ENCODE results near the gene ZFR. TPM values are rescaled to one million over a fixed set of nuclear protein-coding genes. Genes with fewer than 3 reads are reported as not detected.
A peak's percentile ranks its signal among the peaks of the same experiment; 100 is the strongest.

The ZFR gene
- total RNA-seq, 1 donor from 2014 or later = 131 TPM

DNA sequence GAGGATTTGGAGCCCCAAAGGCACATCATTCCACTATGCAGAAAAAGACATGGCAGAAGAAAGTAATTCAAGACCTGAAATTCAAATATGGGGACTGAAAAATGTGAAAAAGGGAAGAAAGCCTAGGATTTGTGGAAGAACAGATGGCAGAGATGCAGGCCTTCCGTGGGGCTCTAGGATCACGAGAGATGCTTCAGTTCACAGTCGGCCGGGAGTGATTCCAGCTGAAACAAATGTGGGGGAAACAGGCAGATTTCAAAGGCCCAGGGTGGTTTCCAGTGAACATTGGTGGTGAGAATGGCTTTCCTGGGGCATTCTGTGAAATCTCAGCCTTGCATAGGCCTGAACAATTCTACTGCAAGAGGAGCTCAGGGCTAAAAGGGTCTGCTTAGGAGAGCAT is 34.6 kb upstream of the ZFR start:
- no peak overlapping the region for H3K4me3 Mint-ChIP-seq

DNA sequence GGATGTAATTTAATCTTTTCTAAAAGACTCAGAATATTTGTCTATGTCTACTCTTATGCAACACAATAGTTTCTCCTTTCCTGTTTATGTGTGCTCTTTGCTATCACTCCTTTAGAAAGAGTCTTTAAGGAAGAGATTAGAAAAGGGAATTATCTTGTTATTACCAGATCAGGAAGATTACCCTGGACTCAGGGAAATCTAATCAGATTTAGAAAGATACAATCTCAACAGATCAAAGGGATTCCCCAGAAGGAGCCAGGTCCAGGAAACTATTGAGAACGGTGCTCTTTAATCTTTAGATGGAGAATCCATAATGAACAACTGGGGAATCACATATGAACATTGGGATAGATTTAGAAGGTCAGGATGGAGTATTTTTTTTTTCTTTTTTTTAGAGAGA is 32.4 kb upstream of the ZFR start:
- Histone ChIP-seq H3K27ac (no peak overlapping the region), H3K36me3 (no peaks in the 10 kb centered on the region), H3F3A (ENCODE audit: low read depth) (peaks cover 7% of the 10 kb centered on the region), H3K4me2 (no peak overlapping the region), H3K27me3 (no peaks in the 10 kb centered on the region), H3K4me3 (no peak overlapping the region), H4K20me1 (ENCODE audit: low read depth) (no peaks in the 10 kb centered on the region), H2AFZ (replicated peaks) (no peak overlapping the region), H3K9ac (no peak overlapping the region), H3K4me1 (peaks cover 7% of the 10 kb centered on the region), H3K9me3 (ENCODE audit: low read depth) (no peaks in the 10 kb centered on the region), H3K79me2 (ENCODE audit: low read depth) (no peaks in the 10 kb centered on the region)
- Mint-ChIP-seq H3K27me3 (ENCODE audit: insufficient read depth, low read depth) (peaks cover 4% of the 10 kb centered on the region), H3K9me3 (peaks cover 2% of the 10 kb centered on the region), H3K4me1 (peaks cover 33% of the 10 kb centered on the region), H3K4me3 (peak overlapping the region; percentile 11), H3K27ac (peak overlapping the region; percentile 23), H3K36me3 (no peaks in the 10 kb centered on the region)
- DNase-seq (ENCODE audit: low spot score) = no peak
- no peak for TF ChIP-seq EZH2 (IDR thresholded peaks at IDR 0.05)
- TF ChIP-seq, protein P1, sequence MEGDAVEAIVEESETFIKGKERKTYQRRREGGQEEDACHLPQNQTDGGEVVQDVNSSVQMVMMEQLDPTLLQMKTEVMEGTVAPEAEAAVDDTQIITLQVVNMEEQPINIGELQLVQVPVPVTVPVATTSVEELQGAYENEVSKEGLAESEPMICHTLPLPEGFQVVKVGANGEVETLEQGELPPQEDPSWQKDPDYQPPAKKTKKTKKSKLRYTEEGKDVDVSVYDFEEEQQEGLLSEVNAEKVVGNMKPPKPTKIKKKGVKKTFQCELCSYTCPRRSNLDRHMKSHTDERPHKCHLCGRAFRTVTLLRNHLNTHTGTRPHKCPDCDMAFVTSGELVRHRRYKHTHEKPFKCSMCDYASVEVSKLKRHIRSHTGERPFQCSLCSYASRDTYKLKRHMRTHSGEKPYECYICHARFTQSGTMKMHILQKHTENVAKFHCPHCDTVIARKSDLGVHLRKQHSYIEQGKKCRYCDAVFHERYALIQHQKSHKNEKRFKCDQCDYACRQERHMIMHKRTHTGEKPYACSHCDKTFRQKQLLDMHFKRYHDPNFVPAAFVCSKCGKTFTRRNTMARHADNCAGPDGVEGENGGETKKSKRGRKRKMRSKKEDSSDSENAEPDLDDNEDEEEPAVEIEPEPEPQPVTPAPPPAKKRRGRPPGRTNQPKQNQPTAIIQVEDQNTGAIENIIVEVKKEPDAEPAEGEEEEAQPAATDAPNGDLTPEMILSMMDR (IDR thresholded peaks at IDR 0.05) = no peak
- no peak for TF ChIP-seq EZH2phosphoT487 (IDR thresholded peaks at IDR 0.05)

More for the DNA sequence above, 34.6 kb upstream of the ZFR start:
- H3K36me3 ChIP-seq = no peaks in the 10 kb centered on the region
- H3K4me1 ChIP-seq = peaks cover 5% of the 10 kb centered on the region
- Mint-ChIP-seq H3K9me3 (no peaks in the 10 kb centered on the region), H3K27me3 (ENCODE audit: insufficient read depth, low read depth) (peaks cover 5% of the 10 kb centered on the region), H3K4me1 (peaks cover 26% of the 10 kb centered on the region), H3K36me3 (no peaks in the 10 kb centered on the region), H3K27ac (no peak overlapping the region)
- H3K9me3 ChIP-seq (ENCODE audit: low read depth) = no peaks in the 10 kb centered on the region
- no peaks in the 10 kb centered on the region for H3K27me3 ChIP-seq
- no peak overlapping the region for H3K4me2 ChIP-seq
- H3K4me3 ChIP-seq = no peak overlapping the region
- DNase-seq (ENCODE audit: low spot score) = no peak
- no peak overlapping the region for H2AFZ ChIP-seq (replicated peaks)
- peaks cover 5% of the 10 kb centered on the region for H3F3A ChIP-seq (ENCODE audit: low read depth)
- TF ChIP-seq, protein P1 (IDR thresholded peaks at IDR 0.05) = no peak
- TF ChIP-seq EZH2 (IDR thresholded peaks at IDR 0.05) = no peak
- no peak for TF ChIP-seq EZH2phosphoT487 (IDR thresholded peaks at IDR 0.05)
- no peak overlapping the region for H3K9ac ChIP-seq
- no peaks in the 10 kb centered on the region for H3K79me2 ChIP-seq (ENCODE audit: low read depth)
- H4K20me1 ChIP-seq (ENCODE audit: low read depth) = no peaks in the 10 kb centered on the region
- H3K27ac ChIP-seq = no peak overlapping the region

DNA sequence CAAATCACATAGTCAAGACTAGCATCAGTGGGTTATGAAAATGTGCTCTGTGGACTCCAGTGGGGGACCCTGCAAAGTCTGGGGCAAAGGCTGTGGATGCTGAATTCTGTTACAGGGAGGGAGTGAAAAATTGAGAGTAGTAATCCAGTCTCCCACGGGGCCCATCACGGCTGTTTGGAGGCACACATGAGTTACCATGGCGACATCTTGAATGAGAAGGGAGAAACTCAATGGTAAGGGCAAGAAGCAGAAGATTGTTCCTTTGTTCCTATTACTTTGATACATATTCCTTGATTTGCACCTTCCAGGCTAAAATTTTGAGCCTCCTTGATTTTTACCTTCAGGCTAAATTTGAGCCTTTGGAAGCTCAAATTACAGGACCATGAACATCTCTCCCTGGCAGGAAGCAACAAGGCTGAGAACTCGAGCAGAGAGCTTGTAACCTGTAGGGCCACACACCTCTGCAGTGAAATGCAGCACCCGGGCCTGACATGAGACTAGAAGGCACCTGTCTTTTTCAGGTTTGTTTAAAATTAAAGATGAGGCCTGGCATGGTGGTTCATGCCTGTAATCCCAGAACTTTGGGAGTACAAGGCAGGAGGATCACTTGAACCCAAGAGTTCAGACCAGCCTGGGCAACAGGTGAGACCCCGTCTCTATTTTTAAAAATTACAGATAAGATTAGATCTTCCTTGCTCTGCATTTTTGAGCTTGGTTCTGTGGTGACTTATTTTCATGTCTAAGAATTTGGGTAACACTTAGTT is 31.0 kb upstream of the ZFR start:
- no peak overlapping the region for H3K4me3 ChIP-seq
- H2AFZ ChIP-seq (replicated peaks) = no peak overlapping the region
- H3K4me1 Mint-ChIP-seq = peaks cover 36% of the 10 kb centered on the region
- no peaks in the 10 kb centered on the region for H3K9me3 ChIP-seq (ENCODE audit: low read depth)
- peak overlapping the region; percentile 17 for H3K4me3 Mint-ChIP-seq
- no peak overlapping the region for H3K27ac ChIP-seq
- H3K4me2 ChIP-seq = no peak overlapping the region
- H3K79me2 ChIP-seq (ENCODE audit: low read depth) = no peaks in the 10 kb centered on the region
- H3K27me3 Mint-ChIP-seq (ENCODE audit: insufficient read depth, low read depth) = no peaks in the 10 kb centered on the region
- H3K9me3 Mint-ChIP-seq = peaks cover 2% of the 10 kb centered on the region
- no peaks in the 10 kb centered on the region for H3K27me3 ChIP-seq
- H3K36me3 Mint-ChIP-seq = no peaks in the 10 kb centered on the region
- H3K27ac Mint-ChIP-seq = peak overlapping the region; percentile 70
- no peak for TF ChIP-seq EZH2phosphoT487 (IDR thresholded peaks at IDR 0.05)
- TF ChIP-seq, protein P1 (IDR thresholded peaks at IDR 0.05) = no peak
- TF ChIP-seq EZH2 (IDR thresholded peaks at IDR 0.05) = no peak
- DNase-seq (ENCODE audit: low spot score) = peak; percentile 63
- H3F3A ChIP-seq (ENCODE audit: low read depth) = peaks cover 7% of the 10 kb centered on the region
- H3K36me3 ChIP-seq = no peaks in the 10 kb centered on the region
- no peaks in the 10 kb centered on the region for H4K20me1 ChIP-seq (ENCODE audit: low read depth)
- H3K9ac ChIP-seq = no peak overlapping the region
- peaks cover 7% of the 10 kb centered on the region for H3K4me1 ChIP-seq

All from neural progenitor cell (in vitro differentiated cells).